ENCODE data around the gene CRYBG1. TPM values are rescaled to one million over a fixed set of nuclear protein-coding genes. Genes with fewer than 3 reads are reported as not detected.
A peak's percentile ranks its signal among the peaks of the same experiment; 100 is the strongest.

Gene CRYBG1
- total RNA-seq, 1 experiment from 2014 or later = 81.6 TPM

DNA sequence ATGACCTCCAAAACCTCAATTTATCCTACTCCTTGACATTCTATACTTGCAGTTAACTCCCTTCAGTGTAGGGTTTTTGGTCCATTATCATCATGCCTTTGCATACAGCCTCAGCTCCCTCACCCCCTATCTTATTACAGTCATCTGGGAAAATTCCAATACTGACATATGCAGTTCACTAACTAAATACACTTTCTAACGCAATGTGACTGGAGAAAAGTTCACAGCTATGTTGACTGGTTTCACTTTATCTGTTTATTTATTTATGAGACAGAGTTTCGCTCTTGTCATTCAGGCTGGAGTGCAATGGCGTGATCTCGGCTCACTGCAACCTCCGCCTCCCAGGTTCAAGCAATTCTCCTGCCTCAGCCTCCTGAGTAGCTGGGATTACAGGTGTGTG, 64.9 kb downstream of the CRYBG1 start:
- DNase-seq (ENCODE audit: low read depth) = no peak

DNA sequence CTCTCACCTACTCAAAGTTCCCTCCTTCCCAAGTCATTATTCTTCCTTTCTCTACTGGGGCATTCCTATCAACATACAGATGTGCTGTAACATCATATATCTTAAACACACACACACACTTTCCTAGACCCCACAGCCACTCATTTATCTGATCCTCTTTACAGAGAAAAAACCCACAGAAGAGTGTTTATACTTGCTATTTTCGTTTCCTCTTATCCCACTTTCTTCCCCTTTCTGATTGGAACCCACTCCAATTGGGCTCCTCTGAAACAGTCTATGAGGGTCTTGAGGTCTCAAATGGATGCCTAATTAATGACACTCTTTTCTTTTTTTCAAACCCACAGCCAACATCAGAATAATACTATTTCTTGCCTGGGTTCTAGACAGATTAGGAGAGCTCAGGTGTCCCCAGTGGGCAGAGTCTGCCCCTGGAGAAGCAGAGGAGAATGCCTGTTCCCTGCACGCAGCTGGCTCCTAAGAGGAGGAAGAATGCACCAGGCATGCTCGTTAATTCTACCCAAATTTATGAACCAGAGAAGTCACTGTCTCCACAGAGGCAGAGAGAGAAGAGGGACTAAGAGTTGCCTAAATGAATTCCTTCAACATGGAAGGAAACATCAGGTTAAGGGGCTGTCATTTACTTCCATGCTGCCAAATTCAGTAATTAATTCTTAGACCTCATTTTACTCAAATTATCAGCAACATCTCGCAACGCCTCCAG, 65.9 kb downstream of the CRYBG1 start:
- DNase-seq (ENCODE audit: low read depth) = no peak

GRCh38 chr6:106430466-106430865, 69.9 kb downstream of the CRYBG1 start:
- no peak for DNase-seq (ENCODE audit: low read depth)

GRCh38 chr6:106431405-106431804, 70.9 kb downstream of the CRYBG1 start:
- DNase-seq (ENCODE audit: low read depth) = no peak

DNA sequence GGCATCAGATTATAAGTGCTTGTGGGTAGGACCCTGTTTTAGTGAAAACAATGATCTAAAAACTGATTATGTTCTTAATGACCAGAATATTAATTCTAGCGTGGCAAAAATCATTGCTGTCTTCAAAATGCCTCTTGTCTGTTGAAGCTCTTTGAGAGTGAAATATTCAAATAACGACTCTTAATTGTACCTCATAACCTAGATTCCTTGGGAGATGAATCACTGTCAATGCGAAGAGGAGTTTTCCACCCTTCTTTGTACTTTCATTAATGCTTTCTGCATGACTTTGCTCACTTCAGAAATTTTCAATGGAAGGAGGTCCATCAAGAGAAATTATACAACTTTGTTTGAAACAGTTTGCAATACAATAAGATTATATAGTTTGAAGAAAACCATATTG, 71.5 kb downstream of the CRYBG1 start:
- no peak for DNase-seq (ENCODE audit: low read depth)

GRCh38 chr6:106434530-106434929, 74.0 kb downstream of the CRYBG1 start:
- DNase-seq (ENCODE audit: low read depth) = no peak

GRCh38 chr6:106439459-106439858, 78.9 kb downstream of the CRYBG1 start:
- peak; percentile 19 for DNase-seq (ENCODE audit: low read depth)

- DNase-seq (ENCODE audit: low read depth) = no peak
These were observed 80.0 kb downstream of the CRYBG1 start for GRCh38 chr6:106440546-106440945.

DNA sequence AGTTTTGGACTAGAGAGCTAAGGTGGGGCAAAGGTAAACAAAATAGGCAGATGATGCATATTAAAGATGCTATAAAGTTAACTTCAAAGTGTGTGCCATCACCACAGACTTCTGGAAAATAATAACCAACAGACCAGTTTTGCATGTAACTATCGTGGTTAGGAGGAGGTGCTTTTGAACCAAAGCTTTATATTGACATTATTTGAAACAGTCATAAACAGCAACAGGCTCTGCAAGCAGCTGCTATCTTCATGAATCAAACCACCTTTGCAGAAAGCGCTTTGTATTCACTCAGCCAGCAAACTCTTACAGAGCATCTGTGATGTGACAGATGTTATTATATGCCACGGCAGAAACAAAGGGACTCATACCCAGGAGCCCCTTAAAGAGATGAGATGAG, 81.9 kb downstream of the CRYBG1 start:
- no peak for DNase-seq (ENCODE audit: low read depth)

DNA sequence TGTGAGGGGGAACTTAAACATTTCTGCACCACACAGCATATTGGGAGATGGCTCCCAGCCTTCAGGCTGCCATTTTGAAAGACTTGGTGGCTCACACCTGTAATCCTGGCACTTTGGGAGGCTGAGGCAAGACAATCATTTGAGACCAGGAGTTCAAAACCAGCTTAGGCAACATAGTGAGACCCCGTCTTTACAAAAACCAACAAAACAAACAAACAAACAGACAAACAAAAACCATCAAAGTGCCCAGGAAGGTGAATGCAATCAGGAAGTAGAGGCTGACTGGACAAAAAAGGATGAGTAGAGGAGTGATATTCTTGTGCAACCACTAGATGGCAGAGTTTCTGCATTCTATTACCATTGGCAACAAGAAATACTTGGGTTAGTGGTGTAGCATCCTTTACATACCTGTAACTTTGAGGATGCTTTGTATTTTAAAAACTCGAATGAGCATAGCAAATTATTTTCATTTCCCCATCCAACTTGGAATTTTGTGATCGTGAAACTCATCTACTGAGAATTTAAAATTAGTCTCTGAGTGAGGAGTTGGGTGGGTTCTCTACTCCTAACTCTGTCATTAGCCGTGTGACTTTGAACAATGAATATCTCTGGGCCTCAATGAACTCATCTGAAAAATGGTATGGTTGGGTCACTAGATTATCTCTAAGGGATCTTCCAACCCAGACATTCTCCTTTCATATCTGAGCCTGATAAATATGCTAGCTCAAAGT, 84.4 kb downstream of the CRYBG1 start:
- DNase-seq (ENCODE audit: low read depth) = peak; percentile 68

GRCh38 chr6:106445508-106445878, 85.0 kb downstream of the CRYBG1 start:
- no peak for DNase-seq (ENCODE audit: low read depth)

DNA sequence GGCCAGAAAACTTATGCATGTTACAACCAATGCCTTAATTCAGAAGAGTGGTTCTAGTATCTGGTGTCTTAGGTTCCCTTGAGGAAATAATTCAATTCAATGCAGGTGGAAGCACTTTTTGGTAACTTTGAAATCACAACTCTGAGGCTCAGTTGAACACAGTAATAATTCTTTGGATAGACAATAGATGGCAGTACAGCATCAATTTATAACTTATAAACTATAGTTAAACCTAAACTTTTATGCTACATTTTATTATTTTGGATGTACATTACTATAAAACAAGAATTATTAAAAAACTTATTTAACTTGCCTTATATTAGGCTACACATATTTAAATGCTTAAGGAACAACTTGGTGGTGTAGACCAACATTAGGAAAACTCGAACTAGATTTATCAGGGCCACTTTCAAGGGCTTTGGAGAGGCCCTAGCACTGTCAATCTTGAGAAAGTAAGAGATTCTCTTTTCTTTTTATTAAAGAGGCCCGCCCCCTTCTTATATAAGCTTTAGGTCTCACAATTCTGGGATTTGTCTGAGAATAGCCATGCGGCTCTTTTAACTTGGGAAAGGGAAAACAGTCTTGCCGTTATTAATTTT, 85.9 kb downstream of the CRYBG1 start:
- DNase-seq (ENCODE audit: low read depth) = peak; percentile 10

GRCh38 chr6:106446983-106447382, 86.5 kb downstream of the CRYBG1 start:
- DNase-seq (ENCODE audit: low read depth) = no peak

DNA sequence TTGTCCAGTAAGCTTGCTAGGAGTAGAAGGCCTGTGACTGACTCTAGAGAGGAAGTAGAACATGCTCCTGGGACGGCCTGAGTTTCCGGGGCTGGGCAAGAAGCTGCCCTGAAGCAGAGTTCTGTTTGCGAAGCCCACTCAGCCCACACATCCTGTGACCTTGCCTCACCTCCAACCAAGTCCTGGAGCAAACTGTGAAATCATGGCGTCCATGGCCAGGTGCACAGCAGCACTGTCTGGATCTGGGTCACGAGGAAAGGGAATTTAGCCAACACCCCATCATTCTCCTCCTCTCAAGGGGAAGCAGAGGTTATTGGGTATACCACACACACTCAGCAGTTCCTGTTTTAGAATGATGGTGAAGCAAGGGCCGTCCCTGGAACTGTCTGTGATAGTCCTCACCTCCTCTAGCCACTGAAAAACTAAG, 87.5 kb downstream of the CRYBG1 start:
- DNase-seq (ENCODE audit: low read depth) = no peak

- DNase-seq (ENCODE audit: low read depth) = no peak
These were observed 90.1 kb downstream of the CRYBG1 start for GRCh38 chr6:106450653-106451052.

GRCh38 chr6:106451439-106451838, 90.9 kb downstream of the CRYBG1 start:
- no peak for DNase-seq (ENCODE audit: low read depth)

DNA sequence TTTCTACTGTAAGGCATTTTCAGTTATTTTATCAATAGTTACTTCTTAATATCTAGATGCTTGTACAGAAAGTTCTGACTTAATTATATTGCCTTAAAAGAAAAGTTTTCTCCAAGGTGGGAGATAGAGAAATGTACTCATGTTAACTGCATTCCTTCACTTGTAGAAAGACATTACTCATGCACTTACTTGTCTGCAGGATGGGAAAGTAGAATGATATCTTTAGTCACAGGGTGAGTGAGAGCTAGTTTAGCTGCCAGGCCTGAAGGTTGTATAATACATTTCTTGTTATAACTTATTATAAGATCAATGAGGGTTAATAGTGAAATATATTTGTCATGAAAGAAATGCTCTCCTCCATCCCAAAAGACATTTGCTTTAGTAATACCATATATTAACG, 92.1 kb downstream of the CRYBG1 start:
- no peak for DNase-seq (ENCODE audit: low read depth)

- no peak for DNase-seq (ENCODE audit: low read depth)
These were observed 93.3 kb downstream of the CRYBG1 start for GRCh38 chr6:106453756-106454367.

- no peak for DNase-seq (ENCODE audit: low read depth)
These were observed 96.2 kb downstream of the CRYBG1 start for GRCh38 chr6:106456756-106457155.

DNA sequence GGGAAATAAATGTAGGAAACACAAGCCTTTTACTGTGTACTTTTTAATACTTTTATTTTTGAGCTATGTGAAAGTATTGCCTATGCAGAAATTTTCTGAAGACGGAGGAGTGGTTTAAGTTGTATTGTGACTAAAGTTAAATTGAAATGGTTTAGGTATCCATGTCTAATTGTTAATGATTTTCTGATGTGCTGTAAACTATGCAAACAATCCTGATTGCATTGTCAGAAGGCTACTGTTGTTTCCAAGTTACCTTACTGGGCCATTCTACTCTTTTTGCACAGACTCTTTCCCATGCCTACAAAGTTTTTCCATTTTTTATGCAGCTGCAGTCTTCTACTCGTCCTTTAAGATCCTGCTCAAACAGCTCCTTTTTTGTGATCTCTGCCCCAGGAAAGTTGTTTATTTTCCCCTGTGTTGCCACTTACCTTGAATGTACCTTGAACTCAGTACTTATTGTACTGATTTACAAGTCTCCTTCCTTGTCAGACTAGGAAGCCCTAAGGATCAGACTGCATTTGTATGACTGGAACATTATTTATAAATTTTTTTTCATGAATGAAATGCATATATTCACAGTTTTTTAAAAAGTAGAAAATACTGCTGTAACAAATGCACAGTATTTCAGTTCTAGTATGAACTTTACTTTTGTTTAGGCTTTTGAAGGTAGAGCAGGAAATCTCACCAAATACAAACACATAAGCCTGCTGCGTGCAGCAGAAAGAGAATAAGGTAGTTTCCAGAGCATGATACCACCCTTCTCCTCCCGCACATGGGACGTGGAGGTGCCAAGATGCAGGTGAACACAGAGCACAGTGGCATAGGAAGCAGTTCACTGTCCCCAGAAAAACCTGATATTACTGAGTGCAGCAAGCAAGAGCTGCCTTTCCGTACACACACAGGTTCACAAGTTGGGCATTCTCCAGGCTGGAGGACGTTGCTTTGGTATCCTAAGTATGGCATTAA, 97.8 kb downstream of the CRYBG1 start:
- DNase-seq (ENCODE audit: low read depth) = no peak

- no peak for DNase-seq (ENCODE audit: low read depth)
These were observed 100.0 kb downstream of the CRYBG1 start for GRCh38 chr6:106460481-106460880.
